GM10847 (cell line): ENCODE measurements around the gene TSPAN10.

Experiments
- POLR2A ChIP-seq: IDR thresholded peaks from 2 replicates; pipeline ENCODE4 v1.6.1; 2011; ENCODE audit not compliant: insufficient read length; ENCODE audit errors: extremely low read depth

The TSPAN10 gene

DNA sequence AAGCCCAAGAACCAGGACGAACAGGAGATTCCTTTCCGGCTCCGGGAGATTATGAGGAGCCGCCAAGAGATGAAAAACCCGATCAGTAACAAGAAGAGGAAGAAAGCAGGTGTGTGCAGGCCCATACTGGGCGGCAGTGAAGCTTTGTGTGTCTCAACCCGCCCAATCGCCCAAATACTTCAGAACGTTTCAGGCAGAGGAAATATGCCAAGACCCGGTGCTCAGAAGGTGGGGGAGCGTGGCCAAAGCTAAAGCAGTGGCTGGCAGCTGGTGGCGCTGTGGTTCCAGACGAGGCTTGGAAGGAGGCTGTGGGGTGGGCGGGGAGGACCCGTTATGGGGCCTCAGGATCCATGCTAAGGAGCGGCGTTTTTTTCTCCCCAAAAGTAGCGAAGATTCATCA is 30.8 kb downstream of the TSPAN10 start:
- TF ChIP-seq POLR2A = no peak

GRCh38 chr17:81672504-81672903 is 35.5 kb downstream of the TSPAN10 start:
- no peak for TF ChIP-seq POLR2A

DNA sequence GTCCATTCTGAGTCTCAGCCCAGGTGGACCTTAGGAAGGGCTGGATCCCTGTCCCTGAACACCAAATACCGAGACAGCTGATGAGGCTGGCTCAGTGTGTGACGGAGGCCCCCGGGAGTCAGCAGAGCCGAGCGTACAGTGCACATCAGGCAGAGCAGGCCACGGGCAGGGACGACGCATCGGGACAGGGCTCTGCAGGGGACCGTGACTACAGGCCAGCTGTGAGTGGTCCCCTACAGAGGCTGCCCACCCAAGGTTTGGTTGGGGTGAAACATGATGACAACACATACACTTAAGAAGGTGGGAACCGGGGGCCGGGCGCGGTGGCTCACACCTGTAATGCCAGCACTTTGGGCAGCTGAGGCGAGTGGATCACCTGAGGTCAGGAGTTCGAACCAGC is 36.0 kb downstream of the TSPAN10 start:
- no peak for TF ChIP-seq POLR2A

DNA sequence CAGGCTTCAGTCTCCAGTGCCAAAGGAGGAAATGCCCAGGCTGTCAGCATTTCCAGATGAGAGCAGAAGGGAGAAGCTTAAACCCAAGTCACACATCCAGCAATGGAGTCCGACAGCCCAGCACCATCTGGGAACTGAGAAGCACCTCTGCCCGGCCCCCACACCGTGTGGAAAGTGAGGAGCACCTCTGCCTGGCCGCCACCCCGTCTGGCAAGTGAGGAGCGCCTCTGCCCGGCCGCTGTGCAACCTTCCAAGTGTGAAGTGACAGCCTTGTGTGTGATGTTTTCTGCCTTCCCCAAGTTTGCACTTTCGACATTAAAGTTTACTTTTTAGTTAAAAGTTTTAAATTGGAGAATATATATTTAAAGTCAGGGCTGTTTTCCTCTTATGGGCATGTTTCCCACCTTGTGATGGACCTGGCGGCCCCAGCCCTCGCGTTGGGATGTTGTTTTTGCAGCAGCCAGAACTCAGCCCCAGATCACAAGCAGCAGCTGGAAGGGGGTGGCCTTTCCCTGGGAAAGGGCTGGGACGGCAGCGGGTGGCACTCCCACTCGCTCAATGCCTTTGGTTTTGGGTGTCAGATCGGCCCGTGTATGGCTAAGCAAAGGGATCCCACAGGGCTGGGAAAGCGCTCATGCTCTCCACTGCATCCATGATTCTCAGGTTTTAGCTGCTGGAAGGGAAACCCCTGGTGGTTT is 36.7 kb downstream of the TSPAN10 start:
- no peak for TF ChIP-seq POLR2A

DNA sequence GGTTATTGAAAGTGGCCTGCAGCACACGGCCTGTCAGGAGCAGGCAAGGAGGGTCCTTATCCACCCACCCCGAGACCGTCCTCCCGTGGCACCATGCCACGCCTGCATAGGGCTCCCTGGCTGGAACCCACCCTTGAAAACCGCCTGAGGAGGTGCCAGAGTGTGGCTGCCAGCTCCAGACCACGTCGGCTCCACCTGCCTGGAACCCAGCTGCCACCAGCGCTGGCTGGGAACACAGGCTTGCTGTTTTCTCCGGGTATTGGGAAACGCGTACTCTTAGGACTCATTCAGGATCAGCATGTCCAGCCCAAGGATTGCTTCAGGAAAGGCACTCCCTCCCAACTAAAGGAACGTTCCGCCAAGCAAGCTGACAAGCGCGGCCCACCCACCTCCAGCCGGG is 39.9 kb downstream of the TSPAN10 start:
- no peak for TF ChIP-seq POLR2A

DNA sequence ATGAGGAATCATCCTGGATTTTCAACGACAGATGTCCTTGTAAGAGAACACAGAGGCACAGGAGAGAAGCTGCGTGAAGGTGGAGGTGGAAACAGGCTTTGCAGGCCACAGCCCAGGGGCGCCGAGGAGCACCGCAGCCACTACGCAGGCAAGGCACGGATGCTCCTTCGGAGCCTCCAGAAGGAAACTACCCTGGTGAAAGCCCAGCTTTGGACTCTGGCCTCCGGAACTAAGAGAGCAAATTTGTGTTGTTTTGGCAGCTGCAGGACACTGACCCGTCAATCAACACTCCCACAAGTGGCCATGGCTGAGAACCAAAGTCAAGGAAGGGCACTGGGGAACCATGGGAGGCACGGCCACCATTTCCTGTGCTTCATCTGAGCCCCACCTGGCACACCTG is 43.2 kb downstream of the TSPAN10 start:
- TF ChIP-seq POLR2A = no peak

DNA sequence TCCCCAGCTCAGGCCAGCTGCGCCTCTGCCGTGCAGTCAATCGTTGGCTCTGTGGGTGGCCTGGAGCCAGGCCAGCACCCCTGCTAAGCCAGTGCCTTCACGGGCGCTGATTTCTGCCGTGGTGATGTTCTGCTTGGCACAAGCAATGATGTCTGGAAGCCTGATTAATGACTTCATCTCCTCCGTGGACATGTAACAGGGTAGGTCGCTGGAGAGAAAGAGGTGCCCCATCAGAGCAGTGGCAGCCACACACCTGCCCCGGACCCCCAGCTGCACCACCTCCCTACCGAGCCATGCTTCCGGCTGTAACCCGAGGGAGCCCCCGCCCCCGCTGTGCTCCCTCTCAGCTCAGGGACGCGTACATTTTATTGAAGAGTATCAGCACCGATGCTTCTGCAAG is 44.7 kb downstream of the TSPAN10 start:
- no peak for TF ChIP-seq POLR2A

DNA sequence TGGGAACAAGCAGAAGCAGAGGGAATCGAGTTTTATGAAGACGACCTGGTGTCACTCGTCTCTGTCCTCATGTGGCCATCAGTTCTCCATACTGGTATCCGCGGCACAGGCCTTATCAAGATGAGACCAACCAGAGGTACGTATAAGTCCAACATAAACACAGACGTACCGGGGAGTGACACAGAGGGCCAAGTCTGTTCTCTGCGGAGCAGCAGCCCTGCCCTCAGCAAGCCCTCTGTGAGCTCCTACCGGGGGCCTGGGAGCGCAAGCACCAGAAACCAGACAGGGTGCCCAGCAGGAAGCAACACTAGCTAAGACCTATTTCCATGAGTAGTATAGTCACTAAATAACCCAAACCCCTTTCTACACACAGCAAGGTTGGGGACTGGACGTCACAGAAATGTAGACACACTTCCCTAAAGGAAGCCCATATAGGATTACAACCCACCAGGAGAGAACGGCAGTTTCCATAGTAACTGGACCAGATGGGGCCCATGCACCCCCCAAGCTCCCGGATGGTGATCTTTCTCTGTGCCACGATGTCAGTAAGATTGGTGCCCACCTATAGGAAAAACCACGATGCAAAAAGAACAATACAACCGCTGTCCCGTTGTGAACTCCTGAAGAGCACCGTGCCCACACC is 45.7 kb downstream of the TSPAN10 start:
- TF ChIP-seq POLR2A = no peak

DNA sequence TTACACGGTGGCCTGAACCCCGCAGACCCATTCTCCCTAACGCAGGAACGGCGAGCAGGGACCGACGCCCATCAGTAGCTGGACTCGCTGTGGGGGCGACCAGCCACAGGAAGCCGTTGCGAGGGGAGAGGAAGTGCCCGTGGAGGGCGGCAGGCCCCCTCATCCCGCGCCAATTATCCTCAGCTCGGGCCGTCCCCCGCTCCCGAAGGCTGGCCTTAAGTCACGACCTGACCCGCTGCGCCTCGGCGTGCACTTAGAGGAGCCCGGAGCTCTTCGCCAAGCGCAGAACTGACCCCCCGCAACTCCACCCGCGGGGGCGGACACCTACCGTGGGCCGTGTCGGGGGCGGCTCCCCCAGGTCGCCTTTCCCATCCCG is 46.2 kb downstream of the TSPAN10 start:
- TF ChIP-seq POLR2A = no peak

GRCh38 chr17:81683584-81684441 is 46.8 kb downstream of the TSPAN10 start, which contains the start of the genes ARL16 and HGS:
Gene ARL16, minus strand, starts transcription at chr17:81683797. Its CDS starts 44 bp downstream, at chr17:81683753.
Gene HGS, plus strand, starts transcription at chr17:81684011. Its CDS starts 56 bp downstream, at chr17:81684067.
- peak; percentile 73 for TF ChIP-seq POLR2A

GRCh38 chr17:81684442-81684911 is 47.5 kb downstream of the TSPAN10 start:
- no peak for TF ChIP-seq POLR2A

DNA sequence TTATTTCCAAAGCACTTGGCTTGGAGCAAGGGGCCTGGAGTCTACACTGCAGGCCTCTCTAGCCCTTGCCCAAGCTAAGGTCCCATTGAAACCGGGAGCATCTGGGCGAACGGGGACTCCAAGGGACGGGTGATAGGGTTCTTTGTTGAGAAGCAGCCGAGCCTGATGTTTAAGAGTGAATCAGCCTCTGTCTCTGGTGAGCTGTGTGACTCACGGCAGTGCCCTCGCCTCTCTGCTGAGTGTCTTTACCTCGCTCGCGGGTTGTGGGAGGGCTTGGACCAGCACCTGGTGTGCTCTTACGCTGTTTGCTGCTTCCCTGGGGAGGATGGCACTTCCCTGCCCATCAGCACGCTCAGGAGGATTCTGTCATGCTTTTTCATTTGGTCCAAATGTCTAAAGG is 48.1 kb downstream of the TSPAN10 start:
- no peak for TF ChIP-seq POLR2A

- no peak for TF ChIP-seq POLR2A
Measured at GRCh38 chr17:81686614-81687013, 49.6 kb downstream of the TSPAN10 start.

GRCh38 chr17:81687770-81688541 is 51.0 kb downstream of the TSPAN10 start:
- no peak for TF ChIP-seq POLR2A

DNA sequence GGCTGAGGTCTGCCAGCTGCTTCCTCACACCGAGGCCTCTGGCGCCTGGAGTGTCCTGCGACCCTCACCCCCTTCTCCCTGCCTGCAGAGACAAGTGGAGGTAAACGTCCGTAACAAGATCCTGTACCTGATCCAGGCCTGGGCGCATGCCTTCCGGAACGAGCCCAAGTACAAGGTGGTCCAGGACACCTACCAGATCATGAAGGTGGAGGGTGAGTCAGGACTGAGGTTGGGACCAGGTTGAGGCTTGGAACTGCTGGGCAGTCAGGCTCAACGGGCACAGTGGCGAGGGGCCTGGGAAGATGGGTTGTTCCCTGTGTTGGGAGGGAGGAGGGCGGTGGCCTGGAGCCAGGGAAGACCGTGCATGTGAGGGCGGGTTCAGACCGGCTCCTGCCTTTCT is 51.6 kb downstream of the TSPAN10 start:
- TF ChIP-seq POLR2A = no peak
